ENCODE measurements around the gene HKDC1.
"Not testable (repeated sequence)": the region's sequence is repeated elsewhere in the genome, so short reads cannot be mapped to it uniquely, and the experiment has no call there.

HKDC1 gene

DNA sequence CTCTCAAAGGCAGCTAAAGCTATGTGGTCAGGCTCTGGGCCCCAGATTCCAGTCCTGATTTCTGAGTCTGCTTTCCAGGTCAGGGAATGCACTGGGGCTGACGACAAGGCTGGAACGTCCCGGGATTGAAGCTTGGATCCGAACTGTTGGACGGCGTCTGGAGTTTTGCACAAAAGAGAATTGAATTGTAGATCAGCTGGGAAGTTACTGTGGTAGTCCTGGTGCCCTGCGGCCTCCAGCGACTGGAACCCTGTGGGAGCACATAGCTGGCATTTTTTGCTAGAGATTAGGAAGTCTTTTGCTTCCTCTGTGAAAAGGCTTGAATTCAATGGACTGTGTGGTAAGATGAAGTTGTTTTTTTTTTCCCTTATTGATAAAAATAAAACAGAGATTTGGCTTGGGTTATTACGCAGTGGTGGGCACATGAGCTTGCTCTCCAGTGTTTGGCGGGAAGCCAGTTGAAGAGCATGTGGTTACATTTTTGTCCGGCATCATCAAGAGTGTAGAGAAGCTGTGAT, 58.4 kb downstream of the HKDC1 start, which contains the start of gene HK1:
TSS of gene HK1 (plus strand) at position 51 of the 518 bp plus-strand sequence.
- peak; percentile 57 for DNase-seq (ENCODE audit: low spot score)

GRCh38 chr10:69279110-69279509, 59.0 kb downstream of the HKDC1 start:
- DNase-seq (ENCODE audit: low spot score) = no peak

DNA sequence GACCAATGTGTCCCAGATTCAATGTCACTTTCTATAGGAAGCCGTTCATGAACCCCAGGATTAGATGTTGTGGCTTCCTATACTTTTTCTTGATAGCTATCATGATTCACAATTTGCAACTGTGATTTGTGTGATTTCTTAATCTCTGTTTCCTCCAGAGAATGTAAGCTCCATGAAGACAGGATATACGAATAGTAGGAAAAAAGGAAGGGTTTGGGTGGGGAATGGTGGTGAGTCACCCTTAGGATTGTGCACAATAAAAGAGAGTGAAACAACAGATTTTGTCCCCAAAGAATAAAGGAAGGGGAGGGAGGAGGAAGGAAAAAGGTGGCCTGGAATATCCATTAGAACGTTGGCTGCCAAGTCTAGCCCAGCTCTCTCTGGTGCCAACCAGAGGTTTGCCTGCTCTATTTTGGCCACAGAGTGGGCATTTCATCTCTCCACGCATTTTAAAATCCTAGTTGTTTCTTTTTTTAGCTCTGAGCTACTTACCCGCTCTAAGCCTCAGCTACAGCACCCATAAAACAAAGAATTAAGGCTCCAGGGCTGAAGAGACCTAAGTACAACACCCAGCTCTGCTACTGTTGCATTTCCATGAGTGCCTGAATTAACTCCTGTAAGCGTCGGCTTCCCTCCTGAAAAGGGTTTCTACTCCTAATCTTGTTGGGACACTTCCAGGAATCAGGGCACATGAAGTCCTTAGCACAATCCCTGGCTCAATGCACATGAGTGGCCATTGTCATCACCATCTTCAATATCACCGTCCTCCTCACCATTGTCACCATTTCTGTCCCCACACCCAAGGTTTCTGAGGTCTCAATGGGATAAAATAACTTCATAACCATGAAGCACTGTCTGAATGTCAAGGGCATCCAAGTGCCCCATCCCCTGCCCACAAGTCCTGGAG, 61.6 kb downstream of the HKDC1 start:
- no peak for DNase-seq (ENCODE audit: low spot score)

DNA sequence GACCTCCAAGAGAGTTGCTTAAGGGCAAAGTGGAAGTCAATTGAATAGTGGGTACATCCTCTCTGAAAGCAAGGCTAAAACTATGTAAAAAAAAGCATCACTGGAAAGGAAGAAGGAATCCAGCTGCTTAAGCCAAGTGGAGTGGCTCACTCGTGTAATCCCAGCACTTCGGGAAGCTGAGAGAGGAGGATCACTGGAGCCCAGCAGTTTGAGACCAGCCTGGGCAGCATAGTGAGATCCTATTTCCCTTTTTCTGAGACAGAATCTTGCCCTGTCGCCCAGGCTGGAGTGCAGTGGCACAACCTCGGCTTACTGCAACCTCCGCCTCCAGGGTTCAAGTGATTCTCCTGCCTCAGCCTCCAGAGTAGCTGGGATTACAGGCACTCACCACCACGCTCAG, 64.3 kb downstream of the HKDC1 start:
- DNase-seq (ENCODE audit: low spot score) = not testable (repeated sequence)

DNA sequence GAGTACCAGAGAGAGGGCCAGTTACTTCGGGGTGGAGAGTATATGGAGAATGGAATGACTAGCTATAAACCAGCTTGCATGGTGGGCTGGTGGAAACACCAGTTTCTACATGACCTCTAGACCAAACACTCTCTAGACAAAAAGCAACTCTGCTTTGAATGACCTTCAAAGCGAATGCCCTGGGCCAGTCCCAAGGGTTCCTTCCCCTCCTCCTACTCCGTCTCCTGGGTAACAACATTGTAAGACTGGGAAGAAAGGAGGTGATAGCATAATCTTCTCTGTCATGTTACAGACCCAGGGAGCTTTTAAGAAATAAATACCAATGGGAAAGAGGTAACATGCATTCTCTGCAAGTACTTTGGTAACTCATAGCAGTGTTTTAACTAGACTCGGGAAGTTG, 65.6 kb downstream of the HKDC1 start:
- peak; percentile 46 for DNase-seq (ENCODE audit: low spot score)

- no peak for DNase-seq (ENCODE audit: low spot score)
These were observed 67.0 kb downstream of the HKDC1 start for GRCh38 chr10:69287181-69287580.

DNA sequence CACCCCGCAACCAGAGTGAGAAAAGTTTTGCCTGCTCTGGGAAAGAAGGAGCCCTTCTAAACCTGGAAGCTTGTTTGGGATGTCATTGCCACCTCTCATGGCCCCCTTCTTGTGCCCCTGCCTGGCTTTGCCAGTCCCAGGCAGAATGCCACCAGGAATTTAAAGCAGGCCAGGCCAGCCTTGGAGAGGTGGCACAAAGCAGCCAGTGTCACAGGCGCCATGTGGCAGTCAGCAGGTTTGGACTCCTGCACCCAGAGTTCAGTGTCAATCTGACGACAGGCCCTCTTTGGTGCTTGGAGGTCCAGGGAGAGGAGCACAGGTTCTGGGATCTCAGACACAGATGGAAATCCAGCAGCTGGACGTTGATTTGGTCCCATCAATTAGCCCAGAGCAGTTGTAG, 70.9 kb downstream of the HKDC1 start:
- DNase-seq (ENCODE audit: low spot score) = no peak

GRCh38 chr10:69292459-69292858, 72.3 kb downstream of the HKDC1 start:
- DNase-seq (ENCODE audit: low spot score) = no peak

DNA sequence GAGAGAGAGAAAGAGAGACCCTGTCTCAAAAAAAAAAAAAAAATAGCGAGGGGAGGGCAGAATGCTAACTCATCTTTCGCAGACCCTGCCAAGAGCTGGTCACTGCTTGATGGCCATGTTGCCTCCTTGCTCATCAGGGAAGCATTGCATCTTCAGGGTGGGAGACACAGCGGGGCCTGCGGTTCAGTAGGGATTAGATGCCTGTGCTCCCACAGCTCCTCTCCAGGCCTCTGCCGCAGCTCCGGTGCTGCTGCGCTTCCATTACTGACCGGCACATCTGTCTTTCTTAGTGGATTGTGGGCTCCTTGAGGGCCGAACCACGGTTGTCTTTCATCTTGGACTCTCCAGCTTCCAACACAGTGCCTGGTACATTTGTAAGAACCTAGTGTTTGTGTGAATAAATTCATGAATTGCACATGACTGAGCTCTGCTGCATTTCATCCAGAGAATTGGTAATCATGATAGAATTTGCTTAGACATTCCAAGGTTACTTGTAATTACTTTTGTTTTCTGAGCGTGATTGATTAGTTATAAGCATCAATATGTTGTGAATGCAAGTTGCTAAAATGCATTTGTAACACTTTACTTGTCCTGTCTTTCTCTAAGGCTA, 75.0 kb downstream of the HKDC1 start:
- DNase-seq (ENCODE audit: low spot score) = no peak

GRCh38 chr10:69303632-69304051, 83.5 kb downstream of the HKDC1 start:
- DNase-seq (ENCODE audit: low spot score) = no peak

DNA sequence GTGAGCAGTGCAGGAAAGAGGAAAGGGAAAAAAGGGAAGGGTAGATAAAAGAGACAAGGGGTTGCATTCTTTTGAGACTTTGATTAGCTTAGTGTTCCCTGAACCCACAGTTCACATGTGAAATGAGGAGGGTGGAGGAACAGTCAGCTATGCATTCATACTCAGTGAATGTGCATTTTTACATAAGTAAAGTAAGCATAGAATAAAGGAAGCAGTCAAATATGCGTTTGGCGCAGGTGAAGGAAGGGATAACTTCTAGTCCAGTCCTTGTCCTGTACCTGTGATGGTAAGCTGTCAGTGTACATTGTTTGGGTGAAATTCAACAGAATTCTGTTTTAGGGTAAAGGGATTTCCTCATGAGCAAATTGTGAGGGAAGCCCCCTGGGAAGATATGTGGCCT, 86.3 kb downstream of the HKDC1 start:
- no peak for DNase-seq (ENCODE audit: low spot score)

- DNase-seq (ENCODE audit: low spot score) = no peak
These were observed 87.3 kb downstream of the HKDC1 start for GRCh38 chr10:69307434-69307833.

DNA sequence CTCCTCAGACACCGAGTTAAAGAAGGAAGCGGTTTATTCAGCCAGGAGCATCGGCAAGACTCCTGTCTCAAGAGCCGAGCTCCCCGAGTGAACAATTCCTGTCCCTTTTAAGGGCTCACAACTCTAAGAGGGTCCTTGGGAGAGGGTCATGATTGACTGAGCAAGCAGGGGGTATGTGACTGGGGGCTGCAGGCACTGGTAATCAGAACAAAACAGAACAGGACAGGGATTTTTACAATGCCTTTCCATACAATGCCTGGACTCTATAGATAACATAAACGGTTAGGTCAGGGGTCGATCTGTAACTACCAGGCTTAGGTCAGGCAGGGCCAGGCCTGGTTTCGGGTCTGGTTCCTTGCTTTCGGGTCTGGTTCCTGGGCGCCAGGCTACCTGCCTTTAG, 88.2 kb downstream of the HKDC1 start:
- not testable (repeated sequence) for DNase-seq (ENCODE audit: low spot score)

DNA sequence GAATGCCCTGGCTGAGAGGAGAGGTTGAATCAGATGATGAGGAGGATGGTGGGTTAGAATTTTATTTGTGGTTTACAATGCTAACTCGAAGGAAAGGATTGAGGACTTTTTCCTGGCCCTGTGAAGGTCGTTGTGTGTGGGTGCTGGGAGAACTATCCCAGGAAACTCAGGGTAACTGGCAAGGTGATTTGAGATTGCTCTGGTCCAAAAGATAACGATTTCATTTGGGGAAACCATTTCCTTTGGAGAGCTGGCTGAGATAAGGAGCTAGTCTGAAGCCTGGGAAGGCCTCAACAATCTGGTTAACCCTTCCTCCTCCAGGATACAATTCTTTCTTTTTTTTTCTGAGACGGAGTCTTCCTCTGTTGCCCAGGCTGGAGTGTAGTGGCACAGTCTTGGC, 91.2 kb downstream of the HKDC1 start:
- DNase-seq (ENCODE audit: low spot score) = no peak

GRCh38 chr10:69312528-69312927, 92.4 kb downstream of the HKDC1 start:
- DNase-seq (ENCODE audit: low spot score) = no peak

DNA sequence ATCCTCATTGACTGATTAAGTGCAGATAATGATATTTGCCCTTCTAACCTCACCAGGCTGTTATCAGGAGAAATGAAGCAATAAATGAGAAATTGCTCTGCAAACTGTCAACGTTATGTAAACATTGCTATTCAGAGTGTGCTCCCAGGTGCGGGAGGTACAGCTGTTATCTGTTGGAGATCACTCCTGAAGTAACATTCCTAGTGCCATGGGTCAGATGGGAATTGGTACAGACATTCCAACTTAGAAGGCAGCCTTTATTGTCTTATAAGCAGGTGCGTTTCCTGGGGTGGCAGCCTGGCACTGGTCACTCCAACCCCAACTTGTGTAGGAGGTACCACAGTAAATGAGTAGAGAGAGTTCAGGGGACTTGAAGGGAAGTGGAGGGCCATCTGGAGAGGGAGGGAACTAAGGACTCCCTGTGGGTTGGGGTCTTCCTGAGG, 95.0 kb downstream of the HKDC1 start:
- DNase-seq (ENCODE audit: low spot score) = no peak

DNA sequence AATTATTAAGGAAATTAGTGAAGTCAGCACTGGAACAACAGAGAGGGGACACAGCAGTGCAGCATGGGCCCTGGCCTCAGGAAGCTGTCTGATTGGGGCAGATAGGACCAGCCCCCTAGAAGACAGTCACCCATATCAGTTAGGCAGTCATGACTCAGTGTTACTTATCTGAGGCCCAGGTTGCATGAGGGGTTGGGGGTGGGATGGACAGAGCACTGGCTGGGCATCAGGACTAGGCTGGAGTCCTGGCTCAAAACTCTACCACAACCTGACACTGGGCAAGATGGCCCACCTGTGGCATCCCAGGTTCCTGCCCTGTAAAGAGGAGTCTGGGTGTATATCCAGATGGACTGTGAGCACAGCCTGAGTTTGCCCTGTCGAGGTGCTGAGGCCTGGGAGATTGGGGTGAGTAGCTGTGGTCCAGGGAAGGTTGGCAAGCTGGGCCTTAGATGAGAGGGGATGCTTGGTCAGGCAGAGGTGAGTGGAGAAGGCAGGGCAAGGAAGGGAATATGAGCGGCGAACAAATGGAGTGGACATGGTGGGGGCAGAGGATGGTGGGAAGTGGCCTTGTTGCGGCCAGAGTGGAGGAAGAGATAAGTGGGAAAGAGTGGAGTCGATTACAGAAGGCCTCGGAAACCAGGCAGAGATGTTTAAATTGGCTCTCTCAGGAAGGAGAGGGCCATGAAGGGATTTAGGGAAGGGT, 95.6 kb downstream of the HKDC1 start:
- DNase-seq (ENCODE audit: low spot score) = no peak

- no peak for DNase-seq (ENCODE audit: low spot score)
These were observed 96.4 kb downstream of the HKDC1 start for GRCh38 chr10:69316313-69317059.

All from ecto neural progenitor cell (in vitro differentiated cells).